Right renal cortex interstitium (tissue), 3 donors: ENCODE measurements around the gene P3R3URF. TPM values are rescaled to one million over a fixed set of nuclear protein-coding genes. Genes with fewer than 3 reads are reported as not detected.

Source experiments
- DNase-seq, 3 donors: peaks; one replicate each; pipeline ENCODE4 v3.0.0-alpha.2; 2013; ENCODE audit warnings: low read depth in 3 of 3, low spot score in 2 of 3
- polyA plus RNA-seq, 3 donors: library from polyadenylated mRNA; unstranded; fragments of 120-200 nt; gene quantifications; one replicate each; pipeline ENCODE4 v1.2.1, GENCODE V29; 2013; ENCODE audit not compliant: insufficient read length in 3 of 3

Gene P3R3URF
- polyA plus RNA-seq, 3 donors, result not detected

DNA sequence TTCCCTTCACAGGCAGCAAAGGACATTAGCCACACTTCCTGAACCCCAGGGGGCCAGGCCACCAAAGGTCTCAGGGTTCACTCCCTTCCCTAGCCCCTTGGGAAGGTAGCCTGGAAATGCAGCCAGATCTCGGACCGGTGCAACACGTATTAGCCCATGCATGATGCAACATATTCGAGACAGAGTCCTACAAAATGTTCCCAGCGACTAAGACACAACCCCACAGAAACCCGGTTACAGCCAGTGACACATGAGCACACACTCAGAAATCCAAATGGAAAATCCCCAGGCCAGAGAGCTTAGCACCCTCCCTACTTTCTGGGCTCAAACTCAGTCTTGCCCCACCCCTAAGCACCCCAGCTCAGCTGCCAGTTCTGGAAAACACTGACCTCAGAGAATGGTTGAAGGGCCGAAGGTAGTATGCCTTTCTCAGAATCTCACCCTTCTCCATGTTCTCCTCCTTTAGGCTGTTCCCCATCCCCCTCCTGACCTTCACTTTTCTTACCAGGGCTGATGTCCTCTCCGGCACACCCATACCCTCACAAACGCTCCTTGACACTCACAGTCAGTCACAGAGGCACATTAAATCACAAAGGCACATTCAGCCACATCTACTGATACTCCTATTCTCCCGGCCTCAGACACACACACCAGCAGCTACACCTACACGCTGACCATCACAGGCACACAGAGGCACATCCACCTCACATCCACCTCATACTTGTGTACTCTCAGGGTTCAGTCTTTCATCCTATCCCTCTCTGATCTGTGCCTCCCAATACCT lies 1.6 kb downstream of the P3R3URF start, which contains the start of gene TSPAN1:
Gene TSPAN1, plus strand, starts transcription at position 640 of the 784 bp plus-strand sequence. CDS start 6,021 bp downstream, outside the sequence.
- no peak for DNase-seq

DNA sequence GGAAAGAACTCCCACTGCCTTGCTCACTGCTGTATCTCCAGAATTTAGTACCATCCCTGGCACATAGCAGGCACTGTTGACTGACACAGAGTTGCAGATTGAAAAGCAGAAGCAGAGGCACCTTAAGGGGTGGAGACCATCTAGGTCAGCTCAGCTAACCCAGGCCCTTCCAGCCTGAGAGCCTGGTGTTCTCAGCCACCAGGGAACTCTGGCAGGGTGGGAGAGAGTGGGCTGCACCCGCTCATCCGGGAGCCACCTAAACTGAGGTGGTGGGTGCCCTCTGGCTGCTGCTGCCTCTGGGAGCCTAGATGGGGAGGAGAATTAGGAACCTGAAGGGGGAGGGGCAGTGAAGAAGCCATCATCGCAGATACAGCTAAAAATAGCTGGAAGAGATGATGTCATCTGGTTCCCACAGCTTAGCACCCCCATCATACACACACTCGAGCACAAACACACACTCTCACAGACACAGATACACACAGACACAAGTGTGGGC lies 2.9 kb downstream of the P3R3URF start:
- no peak for DNase-seq

DNA sequence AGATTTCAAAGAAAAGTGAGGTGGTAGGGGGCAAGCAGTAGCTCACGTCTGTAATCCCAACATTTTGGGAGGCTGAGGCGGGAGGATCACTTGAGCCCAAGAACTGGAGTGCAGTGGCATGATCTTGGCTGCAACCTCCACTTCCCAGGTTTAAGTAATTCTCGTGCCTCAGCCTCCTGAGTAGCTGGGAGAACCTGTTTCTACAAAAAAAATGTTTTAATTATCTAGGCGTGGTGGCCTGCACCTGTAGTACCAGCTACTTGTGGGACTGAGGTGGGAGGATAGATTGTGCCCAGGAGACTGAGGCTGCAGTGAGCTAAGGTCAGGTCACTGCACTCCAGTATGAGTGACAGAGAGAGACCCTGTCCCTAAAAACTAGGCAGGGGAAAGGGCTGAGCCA lies 4.0 kb downstream of the P3R3URF start:
- DNase-seq, result no peak

DNA sequence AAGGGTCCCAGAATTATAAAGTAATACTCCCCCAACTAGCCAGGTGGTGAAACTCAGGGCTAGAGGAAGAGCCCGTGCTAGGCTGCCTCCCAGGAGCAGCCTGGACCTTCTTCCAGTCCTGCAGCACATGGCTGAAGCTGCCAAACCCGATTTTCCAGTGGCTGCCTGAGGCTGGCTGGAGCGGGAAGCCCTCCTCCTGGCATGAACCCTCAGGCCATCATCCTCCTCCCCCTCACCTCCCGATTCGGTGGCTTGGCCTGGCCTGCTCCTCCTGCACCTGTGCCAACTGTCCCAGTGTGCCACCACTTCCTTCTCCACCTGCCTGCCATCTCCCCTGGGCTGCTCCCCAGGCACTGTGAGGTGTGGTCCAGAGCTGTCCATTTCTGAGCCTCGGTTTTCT lies 4.4 kb downstream of the P3R3URF start:
- DNase-seq, result no peak

GRCh38 chr1:46171351-46171750 lies 4.9 kb downstream of the P3R3URF start:
- no peak for DNase-seq

DNA sequence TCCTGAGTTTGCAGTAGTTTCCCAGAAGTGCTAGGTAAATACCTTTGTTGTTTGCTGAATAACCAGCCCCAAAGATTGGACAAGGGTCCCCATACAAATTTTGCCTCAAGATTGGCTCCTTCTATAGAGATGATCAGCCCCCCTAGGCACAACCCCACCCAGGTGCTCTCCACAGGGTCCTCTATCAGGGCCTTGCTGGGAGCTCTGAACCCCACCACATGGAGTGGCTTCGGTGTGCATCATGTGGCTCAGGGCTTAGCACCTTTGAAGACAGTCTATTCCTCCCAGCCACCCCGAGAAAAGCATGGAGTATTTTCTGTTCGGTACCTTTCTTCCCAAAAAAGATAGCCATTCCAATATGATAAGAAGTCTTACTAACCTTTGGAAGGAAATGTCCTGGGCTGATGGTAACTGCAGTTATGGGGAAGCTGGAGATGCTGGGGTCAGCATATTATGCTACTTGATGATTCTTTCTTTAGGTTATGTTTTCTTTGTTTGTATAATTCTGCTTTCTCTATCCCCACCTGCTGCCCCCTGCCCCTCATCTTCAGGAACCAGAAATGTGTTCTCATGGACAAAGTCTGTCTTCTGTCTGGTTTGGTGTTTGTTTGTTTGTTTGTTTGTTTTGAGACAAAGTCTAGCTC lies 6.4 kb downstream of the P3R3URF start:
- no peak for DNase-seq

GRCh38 chr1:46168477-46168876 lies 7.8 kb downstream of the P3R3URF start:
- DNase-seq, result no peak

- DNase-seq, result no peak
Measured at GRCh38 chr1:46166521-46167462, 9.5 kb downstream of the P3R3URF start.

GRCh38 chr1:46160212-46160611 lies 16.1 kb downstream of the P3R3URF start:
- DNase-seq, result no peak

DNA sequence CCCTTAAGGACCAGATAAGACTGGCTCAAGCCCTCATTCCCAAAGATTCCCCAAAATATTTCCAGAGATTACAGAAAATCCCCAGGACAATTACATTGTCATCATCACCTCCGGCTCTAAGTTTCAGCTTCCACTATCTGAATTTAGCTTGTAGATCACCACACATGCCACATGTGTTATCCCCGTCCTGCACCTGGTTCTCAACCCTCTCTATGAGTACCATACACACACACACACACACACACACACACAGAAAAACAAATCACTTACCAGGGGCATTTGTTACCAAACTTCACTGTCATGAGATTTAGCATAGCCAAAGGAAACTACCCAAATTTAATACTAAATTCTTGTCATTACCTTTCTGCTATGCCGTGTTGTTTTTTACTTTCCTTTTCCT lies 16.8 kb downstream of the P3R3URF start:
- DNase-seq, result no peak

GRCh38 chr1:46158312-46159281 lies 17.7 kb downstream of the P3R3URF start:
- no peak for DNase-seq

- no peak for DNase-seq
Measured at GRCh38 chr1:46157916-46158311, 18.4 kb downstream of the P3R3URF start.

DNA sequence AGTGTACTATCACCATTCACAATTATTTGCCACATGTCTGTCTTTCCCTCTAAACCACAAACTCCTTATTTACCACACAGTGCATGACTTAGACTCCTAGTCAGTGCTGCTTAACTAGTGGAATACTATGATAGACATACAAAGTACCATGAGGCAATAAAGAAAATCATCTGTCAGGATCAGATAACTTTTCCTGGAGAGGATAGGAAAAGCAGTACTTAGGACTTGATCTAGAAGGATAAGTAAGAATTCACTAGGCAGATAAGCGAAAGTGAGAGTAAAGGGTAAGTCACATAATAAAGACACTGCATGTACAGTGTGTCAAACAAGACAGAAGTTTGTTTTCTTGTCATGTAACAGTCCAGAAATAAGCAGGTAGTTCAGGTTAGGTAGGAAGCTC lies 22.6 kb downstream of the P3R3URF start:
- no peak for DNase-seq

DNA sequence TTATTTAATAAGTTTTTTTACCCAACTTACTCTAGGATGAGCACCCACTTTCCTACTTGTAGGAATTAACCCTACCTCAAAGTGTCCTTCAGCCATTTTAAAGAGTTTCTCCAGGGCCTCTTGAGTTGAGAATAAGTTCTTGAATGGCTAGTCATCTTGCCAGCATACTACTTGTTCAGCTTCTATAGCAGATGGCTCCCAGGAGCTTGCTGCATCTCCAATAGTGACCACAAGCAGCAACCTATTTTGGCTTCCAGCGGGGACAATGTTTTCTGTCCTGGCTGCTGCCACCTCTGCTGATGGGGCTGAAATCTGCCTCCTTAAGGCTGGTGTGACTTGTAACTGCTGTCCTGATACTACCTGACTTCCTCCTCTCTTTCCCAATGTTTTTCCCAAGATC lies 23.1 kb downstream of the P3R3URF start:
- no peak for DNase-seq

DNA sequence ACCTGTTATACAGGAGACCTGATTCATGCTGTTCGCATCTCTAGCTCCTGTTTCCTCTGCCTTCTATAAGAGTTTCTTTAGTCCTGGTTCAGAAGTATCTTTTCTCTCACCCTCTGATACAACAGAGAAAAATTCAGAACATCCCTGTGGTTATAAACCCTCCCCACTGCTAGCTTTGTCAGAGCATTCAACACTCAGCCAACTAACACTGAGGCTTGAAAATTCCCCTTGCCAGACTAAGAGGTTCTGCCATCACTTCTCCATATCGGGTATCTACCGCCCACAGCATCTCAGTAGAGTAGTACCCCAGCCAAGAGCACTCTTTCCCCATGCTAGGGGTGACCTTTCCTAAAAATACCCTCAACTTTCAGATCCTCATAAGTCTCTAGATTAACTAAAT lies 24.3 kb downstream of the P3R3URF start:
- DNase-seq, result no peak

DNA sequence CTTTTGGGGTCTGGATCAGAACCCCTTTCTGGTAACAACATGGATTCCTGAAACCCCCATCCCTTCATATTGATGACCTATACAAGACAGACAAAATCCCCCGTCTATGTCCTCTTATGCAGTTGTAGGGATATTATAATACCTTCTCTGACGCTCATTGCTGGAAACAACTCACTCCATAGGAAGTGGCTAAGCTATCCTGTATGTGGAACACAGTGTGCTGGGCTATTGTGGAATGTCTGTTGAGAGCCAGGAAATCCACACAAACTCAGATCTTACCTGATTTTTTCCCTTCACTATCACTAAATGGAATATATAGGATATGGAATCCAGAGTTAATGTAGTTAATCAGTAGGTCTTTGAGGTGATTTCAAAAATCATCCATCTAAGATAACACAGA lies 26.2 kb downstream of the P3R3URF start:
- no peak for DNase-seq

- no peak for DNase-seq
Measured at GRCh38 chr1:46148318-46148717, 28.0 kb downstream of the P3R3URF start.

- DNase-seq, result no peak
Measured at GRCh38 chr1:46137916-46138315, 38.4 kb downstream of the P3R3URF start.

DNA sequence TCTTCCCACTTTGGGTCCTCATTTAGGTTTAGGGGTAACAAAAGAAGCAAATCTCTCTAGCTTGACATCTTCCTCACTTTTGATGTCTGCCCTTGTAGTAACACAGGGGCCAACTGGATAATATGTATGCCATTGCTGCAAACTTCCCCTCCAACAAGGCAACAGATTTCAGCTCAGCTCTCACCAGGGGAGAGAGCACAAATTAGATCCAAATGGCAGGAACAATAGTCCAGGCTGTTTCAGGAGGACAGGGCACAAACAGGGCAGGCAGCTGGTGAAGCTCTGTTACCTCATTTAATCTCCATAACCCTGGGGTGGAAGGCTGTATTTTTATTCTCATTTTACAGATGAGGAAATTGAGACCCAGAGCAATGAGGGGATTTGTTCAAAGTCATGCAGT lies 39.6 kb downstream of the P3R3URF start:
- DNase-seq, result no peak
